ENCODE measurements around the gene AARSD1.
"Not testable (repeated sequence)": the region's sequence is repeated elsewhere in the genome, so short reads cannot be mapped to it uniquely, and the experiment has no call there.

- TF ChIP-seq POLR2AphosphoS5, POLR2A (IDR thresholded peaks at IDR 0.05): not testable (repeated sequence)
- TF ChIP-seq, protein P1, sequence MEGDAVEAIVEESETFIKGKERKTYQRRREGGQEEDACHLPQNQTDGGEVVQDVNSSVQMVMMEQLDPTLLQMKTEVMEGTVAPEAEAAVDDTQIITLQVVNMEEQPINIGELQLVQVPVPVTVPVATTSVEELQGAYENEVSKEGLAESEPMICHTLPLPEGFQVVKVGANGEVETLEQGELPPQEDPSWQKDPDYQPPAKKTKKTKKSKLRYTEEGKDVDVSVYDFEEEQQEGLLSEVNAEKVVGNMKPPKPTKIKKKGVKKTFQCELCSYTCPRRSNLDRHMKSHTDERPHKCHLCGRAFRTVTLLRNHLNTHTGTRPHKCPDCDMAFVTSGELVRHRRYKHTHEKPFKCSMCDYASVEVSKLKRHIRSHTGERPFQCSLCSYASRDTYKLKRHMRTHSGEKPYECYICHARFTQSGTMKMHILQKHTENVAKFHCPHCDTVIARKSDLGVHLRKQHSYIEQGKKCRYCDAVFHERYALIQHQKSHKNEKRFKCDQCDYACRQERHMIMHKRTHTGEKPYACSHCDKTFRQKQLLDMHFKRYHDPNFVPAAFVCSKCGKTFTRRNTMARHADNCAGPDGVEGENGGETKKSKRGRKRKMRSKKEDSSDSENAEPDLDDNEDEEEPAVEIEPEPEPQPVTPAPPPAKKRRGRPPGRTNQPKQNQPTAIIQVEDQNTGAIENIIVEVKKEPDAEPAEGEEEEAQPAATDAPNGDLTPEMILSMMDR (IDR thresholded peaks at IDR 0.05), result not testable (repeated sequence)
These were observed 29.7 kb upstream of the AARSD1 start for GRCh38 chr17:42993913-42994312.
